Kidney capillary endothelial cell (primary cell): ENCODE data around the gene CLDN20.
A peak's percentile ranks its signal among the peaks of the same experiment; 100 is the strongest.

ENCODE experiments used
- DNase-seq: peaks from one replicate; pipeline ENCODE4 v3.0.0-alpha.2; 2018; ENCODE audit warnings: low spot score

CLDN20 gene

DNA sequence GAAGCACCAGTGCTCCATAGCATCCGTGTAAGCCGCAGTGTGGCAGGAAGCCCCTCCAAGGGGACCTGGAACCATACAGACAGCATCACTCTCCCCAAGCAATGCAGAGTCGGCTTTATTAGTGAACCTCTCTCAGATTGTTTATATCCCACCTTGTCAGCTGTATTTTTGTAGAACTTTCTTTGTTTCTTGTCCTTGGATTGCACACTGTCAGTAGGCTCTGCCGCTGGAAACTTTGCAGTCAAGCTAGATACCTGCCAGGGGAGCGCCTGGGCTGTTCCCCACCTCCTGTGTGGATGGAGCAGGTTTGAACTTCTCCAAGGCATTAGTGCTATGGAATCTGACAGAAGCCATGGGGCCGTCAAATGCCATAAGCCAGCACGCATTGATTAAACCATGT lies 18.6 kb upstream of the CLDN20 start:
- DNase-seq: no peak

DNA sequence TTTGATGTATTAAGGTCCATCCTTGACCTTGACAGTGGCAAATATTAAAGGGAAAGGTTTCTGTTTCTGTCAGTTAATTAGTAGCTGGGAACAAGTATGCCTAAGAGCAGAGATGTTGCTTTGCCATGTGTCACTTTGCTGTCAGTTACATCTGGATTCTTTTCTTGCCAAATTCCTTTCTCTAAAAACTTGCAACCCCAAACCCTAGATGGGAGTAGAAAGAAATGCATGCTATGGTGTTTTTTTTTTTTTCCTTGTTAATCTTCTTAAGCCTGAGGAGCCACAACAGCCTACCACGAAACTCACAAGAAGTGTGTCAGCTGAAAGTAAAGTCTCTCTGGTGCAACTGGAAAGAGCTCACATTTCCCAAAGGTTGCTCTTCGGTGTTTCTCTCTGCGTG lies 18.0 kb upstream of the CLDN20 start:
- DNase-seq: no peak

DNA sequence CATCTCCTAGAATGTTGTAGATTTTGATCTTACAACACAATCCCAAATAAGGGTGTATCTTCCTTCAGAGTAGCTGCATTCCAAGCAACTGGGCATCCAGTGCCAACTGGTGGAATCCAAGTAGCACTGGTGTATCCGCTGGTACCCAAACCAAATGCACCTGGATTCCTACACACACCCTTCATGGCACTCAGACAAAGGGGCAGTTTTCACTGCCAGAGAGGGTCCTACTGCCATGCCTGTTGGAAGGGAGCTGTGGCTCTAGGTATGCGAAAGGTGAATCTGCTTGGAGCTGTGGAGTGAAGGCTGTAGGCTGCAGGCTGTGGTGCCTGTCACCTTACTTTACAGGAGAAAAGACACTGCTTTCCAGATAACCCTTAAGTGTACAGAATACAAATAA lies 17.0 kb upstream of the CLDN20 start:
- DNase-seq: no peak

DNA sequence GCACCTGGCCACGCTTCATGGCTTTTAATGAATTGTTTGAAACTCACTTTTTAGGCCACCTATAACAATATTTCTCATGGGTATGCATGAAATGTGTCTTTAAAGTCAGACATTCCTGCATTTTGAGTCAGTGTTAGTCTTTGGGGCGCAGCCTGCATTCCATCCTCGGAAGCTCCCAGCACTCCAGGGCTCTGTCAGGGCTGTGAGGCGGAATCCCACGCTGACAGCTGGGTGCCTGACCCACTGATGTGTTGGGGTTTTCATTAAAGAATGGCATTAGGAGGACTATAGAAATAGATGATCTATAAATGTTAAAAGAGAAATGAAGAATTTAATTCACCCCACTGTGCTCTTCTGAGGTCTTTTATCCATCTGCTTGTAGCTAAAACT lies 16.2 kb upstream of the CLDN20 start:
- DNase-seq: no peak

DNA sequence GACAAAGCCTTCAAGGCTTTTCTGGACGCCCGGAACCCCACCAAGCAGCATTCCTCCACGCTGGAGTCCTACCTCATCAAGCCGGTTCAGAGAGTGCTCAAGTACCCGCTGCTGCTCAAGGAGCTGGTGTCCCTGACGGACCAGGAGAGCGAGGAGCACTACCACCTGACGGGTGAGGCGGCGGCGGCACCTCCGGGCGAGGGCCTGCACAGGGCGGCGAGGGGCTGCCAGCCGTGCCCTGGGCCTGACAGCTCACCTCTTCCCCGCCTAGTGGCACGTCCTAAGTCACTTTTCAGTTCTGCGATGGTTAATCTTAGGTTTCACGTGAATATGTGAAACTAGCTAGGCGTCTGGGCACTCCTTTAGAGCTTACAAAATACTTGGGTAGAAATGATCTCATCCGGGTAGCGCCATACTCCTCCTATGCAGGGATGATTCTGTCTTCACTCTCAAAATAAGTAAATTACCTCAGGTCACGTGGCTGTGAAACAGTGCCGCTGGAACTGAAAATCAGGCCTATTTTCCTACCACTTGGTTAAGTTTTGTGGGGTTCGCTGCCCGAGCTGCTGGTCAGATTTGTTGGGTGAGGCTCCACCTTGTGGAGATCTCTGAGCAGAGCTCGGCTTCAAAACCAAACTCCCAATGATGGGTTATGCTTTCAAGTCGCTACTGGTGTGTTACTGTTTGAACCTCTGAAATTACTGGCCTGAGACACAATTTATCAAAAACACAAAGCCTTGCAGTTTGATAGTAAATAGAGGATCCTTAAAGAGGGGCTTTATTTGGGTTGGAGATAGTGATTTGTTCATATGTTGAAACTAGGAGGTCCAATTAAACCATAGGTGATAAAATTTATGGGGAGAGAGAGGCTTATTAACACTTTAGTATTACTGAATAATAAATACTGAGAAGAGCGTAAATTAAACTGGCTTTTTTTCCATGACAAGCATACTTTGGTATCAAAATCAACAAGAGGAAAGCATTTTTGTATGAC lies 15.5 kb upstream of the CLDN20 start:
- peak; percentile 32 for DNase-seq

DNA sequence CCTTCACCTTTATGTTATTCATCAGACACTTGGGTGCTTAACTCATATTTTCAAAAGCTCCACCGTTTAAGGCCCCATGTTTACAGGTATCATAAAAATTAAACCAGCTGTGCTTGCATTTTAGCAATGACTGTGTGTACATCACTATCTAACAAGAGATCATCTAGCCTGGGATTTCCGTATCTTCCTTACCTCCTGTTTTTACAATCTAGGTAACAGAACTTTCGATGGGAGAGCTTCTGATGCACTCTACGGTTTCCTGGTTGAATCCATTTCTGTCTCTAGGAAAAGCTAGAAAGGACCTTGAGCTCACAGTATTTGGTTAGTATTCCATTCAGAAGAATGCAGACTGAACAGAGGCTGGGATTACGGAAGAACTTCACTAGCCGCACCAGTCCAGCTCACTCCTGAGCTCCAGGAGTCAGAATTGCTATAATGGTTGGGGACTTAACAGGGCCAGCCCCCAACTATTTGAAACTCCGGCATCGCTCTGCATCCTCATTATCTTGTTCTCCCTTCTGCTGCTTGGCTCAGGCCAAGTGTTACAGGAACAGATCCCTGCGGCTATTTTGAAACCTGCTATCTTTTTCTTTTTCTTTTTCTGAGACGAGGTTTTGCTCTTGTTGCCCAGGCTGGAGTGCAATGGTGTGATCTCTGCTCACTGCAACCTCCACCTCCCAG lies 13.0 kb upstream of the CLDN20 start:
- DNase-seq: no peak

DNA sequence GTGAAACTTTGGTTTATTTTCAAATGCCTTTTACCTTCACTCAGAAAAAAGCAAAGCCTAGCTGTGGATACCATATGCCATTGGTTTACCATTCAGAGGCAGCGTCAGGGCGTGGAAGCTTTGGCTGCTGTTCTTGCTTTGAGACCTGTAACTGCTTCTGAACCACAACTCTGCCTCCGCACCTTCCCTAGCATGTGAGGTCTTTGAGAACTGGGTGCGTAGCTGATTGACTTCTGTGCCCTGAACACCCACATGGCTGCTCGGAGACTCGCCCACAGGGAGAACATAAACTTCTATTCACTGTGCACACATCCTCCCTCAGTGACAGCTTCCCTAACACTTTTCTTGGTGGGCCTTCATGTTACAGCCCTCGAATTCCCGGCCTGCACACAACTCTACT lies 11.2 kb upstream of the CLDN20 start:
- no peak for DNase-seq

DNA sequence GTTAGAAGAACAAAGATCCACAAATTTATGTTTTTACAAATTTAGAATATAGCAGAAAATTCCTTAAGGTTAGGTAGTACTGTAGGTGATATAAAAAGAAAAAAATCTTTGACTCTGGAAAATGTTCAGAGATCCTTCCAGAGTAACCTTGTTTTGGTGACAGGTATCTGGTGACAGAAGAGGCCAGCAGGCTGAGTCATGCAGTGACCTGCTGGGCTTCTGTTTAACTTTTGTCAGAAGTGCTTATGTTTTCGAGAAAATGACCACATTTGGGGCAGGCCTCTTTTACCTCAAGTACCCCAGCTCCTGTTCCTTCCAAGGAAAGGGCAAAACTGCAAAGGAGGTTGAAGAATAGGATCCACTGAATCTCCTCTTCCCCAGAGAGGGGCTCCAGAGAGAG lies 10.5 kb upstream of the CLDN20 start:
- no peak for DNase-seq

DNA sequence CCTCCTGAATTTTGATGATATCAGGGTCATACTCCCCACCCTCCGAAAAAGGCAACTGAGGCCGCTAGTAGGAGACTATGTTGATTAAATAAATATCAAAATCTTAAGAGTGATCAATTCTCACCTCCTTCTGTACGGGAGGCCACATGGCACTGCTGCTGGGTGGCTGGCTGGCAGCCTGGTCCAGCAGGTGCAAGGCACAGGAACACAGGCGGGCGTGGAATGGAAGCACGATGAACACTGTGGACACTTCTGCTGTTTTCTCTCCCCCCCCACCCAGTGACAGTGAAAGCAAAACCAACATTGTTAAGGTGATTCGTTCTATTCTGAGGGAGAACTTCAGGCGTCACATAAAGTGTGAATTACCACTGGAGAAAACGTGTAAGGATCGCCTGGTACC lies 9.7 kb upstream of the CLDN20 start:
- no peak for DNase-seq

DNA sequence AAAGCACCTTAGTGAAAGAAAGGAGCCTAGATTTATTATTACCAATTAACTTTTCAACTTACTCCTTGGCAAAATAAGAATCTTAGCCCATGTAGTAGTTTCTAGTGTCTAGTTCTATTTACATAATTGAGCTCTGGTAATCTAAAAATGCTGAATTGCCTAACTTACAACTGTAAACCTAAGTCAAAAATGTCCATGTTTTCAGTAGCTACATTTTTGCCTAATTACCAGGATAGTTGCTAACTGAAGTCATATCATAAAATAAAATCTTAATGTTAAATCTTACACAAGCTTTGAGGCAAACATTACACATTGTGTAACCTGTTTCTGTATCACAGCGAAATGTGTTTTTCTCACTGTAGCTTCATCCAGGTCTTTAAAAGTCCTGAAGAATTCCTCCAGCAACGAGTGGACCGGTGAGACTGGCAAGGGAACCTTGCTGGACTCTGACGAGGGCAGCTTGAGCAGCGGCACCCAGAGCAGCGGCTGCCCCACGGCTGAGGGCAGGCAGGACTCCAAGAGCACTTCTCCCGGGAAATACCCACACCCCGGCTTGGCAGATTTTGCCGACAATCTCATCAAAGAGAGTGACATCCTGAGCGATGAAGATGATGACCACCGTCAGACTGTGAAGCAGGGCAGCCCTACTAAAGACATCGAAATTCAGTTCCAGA lies 7.6 kb upstream of the CLDN20 start:
- no peak for DNase-seq

DNA sequence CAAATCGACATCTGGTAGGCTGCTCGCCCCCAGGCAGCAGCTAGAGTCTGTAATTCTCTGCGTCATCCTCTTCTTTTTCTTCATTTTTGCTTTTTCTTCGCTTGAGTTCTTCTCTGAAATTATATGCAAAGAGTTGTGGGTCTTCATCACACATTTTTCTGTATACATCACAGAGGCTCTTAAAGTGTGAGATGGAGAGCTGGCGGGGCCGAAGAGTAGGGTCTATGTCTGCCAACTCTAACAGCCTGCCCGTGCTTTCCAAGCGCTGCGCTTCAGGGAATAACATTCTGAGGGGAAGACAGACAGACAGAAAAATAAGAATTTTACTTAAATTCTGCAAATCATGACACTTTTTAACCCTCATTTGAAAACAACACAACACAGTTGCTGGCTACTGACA lies 6.0 kb upstream of the CLDN20 start:
- no peak for DNase-seq

DNA sequence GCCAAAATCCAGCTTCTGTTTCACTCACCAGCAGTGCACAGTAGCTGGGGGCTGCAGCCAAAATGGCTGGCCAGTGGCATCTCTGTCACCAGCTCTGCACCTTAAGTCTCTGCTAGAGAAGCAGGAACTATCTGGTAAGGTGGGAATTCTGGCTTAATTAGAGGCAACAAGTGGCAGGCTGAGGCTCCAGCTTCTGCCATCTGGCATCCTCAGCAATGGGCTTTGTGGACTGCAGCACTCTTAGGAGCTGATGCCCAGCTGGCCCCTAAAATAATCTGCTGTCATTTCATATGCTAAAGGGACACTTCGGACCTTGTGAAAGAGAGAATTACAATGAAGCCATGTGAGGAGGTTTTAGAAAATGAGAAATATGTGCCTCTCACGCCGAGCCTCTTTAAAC lies 4.6 kb upstream of the CLDN20 start:
- no peak for DNase-seq

DNA sequence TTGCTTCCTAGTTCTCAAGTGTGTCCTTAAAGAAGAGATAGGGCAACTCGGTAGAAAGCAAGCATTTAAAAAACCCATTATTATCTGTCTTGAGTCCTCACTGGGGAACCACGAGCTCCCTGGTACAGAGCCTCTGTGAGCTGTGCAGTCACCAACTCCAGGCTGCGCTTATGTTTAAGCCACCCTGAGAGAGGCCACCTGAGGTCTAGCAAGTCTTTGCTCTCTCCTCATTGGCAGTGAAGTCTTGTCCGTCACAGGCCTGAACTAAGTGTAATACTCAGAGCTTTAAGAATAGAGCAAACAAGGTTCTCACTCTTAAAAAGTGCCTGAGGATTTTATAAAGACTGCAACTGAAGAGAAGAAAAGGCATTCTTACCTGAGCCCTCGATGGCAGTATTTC lies 3.9 kb upstream of the CLDN20 start:
- no peak for DNase-seq

DNA sequence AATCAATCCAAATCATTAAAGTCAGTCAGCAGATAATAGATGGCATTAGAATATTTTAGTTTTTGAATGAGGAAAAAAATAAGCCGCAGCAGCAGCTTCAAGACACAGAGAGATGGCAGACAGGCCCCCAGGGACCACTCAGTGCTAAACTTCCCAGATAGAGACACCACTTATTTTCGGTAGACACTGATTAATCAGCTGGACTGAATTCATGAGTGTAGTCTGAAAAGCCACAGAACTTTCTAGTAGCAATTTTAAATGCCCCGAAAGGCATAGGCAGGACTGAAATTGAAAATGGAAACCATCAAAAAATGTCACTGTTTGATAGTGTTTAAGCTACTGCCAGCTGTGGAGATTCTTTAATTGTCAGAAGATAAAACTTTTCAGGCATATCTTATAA lies 3.1 kb upstream of the CLDN20 start:
- DNase-seq: no peak

DNA sequence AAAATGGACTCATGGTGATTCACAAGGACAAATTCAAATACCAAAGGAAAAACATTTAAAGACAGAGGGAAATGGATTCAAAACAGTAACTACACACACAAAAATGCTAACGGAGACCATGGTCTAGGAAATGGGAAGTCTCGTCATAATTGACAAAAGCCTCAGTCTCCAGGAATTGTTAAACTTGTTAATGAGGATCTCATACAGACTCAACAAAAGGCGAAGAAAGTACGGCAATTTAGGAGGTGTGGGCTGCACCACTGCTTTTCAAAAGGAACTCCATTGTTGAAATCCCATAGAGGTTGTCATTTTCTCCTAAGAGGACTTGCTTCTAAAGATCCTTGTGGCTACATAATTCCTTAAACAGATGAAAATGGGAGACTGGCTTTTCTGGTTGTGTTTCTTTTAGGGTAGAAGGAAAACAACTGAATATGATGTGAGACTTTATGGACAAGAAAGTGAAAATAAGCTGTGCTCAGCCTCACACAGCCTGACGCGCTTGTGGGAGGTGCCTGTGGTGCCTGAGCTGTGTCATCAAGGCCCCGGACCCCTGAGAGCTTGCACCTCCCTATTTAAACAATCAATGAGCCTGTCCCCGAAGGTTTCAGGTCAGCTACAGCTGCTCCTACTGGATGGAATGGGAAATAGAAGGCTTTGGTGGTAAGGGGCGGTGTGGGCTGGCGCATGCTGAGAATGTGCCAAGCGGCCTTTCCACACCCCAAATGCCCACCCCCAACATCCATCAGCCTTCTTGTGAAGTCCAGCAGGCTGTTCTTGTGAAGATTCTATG lies 2.5 kb upstream of the CLDN20 start:
- DNase-seq: no peak

DNA sequence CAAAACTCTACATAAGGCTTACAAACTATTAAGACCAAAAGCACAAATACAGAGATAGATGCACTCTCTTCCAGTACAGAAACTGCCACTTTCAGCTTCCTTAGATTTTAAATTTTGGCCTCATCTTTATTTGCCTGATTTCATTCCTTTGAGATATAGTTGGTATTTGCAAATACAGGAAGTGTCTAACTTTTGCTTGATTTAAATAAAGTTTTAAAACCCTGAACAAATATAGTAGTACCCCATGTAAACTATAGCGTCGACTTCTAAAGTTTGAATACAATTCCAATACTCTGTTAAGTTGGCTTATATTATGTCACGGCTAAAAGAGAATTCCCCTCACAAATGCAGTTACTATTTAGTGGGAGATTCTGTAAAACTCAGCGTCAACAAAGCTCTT lies 1.2 kb upstream of the CLDN20 start:
- DNase-seq: no peak

DNA sequence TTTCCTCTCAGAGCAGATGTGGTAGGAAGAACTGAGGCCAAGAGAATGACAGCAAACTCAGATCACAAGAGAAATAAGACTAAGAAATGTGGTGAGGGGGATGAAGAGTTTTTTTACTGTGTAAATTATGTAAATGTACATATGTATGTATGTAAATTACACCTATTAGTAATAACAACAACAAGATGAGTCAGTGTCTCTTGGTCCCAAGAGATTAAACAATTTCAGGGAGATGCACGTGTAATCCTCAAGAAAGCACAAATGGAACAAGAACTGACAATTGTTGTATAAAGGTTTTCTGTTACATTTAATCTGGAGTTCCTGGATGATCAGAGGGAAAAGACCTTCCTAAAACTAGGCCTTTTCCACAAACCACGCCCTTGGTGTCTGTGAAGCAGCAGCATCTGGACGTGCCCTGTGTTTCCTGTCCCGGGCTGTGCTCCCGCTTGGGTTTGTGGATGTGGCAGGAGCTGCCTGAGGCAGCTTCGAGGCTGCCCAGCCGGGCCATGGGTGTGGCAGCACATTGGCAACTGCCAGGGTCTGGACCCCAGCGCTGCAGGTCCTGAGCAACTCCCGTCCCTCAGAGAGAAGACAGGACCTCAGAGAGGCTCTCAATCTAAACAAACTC lies 994 bp downstream of the CLDN20 start:
- no peak for DNase-seq

DNA sequence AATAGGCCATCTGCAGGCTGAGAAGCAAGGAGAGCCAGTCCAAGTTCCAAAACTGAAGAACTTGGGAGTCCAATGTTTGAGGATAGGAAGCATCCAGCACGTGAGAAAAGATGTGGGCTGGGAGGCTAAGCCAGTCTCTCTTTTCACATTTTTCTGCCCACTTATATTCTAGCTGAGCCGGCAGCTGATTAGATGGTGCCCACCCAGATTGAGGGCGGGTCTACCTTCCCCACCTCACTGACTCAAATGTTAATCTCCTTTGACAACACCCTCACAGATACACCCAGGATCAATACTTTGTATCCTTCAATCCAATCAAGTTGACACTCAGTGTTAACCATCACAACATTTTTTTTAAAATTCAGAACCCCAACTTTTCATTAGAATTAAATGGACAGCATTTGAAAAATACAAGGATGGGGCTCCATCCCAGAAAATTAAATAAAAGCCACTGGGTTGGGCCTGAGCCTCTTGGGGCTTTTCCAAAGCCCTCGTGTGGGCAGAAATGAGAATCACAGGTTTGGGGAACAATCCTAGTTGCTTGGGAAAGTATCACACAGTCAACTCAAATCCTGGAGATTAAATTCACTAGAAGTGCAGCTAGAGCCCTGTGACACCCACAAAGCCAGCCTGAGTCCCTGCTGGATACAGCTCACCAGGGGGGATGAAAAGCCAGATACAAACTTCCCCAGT lies 2.2 kb downstream of the CLDN20 start:
- no peak for DNase-seq

DNA sequence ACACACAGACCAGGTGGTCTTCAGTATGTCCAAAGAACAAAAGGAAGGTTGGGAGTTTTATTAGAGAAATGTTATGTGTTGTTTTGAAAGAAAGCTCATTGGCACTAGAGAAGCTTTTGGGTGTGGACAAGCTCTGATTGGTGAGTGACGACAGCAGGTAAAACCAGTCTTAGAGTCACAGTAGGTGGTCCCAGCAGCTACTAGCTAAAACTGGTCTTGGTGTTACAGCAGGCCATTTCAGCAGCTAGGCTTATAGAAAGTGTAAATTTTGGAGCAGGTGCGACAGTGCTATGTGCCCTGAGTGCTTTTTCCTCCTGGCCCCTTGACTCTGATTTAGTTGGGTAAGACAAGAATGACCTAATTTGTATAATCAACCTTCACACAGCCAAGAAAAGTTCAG lies 3.6 kb downstream of the CLDN20 start:
- no peak for DNase-seq

DNA sequence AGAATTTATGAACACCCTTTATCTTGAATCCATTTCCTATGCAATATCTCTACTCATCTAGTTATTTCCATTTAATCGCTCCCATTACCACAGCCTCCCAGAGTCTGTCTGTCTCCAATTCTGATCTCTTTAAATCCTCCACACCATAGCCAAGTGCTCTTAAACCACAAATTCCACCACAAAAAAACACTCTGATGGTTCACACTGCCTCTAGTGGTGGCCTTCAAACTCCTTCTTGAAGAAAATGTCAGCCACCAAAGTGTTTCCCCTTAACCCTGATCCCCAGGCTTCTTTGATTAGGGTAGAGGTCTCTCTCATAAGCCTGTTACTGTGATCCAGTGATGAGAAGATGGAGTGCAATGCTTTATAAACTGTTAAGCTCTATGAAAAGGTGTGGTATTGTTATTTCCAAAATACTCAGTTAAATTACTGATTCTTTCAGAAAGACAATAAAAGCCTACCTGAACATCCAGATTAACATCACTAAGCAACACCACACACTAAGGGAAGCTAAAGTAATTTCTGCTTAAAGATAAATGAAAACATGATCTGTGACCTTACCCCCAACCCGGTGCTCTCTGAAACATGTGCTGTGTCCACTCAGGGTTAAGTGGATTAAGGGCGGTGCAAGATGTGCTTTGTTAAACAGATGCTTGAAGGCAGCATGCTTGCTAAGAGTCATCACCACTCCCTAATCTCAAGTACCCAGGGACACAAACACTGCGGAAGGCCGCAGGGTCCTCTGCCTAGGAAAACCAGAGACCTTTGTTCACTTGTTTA lies 4.5 kb downstream of the CLDN20 start:
- peak; percentile 36 for DNase-seq
